Measurements from ENCODE around the gene RAB11FIP4.

GRCh38 chr17:31453896-31454295 lies 62.4 kb downstream of the RAB11FIP4 start:
- TF ChIP-seq POLR2A (IDR thresholded peaks at IDR 0.05) (no peak), EP300 (IDR thresholded peaks at IDR 0.05) (no peak), CTCF (IDR thresholded peaks at IDR 0.05) (no peak)
